Vagina (tissue), 2 donors: ENCODE data around the gene CMYA5.

ENCODE experiments used
- CTCF ChIP-seq, 3 experiments: fragments of 450-650 bp in 2 of 3; fragments of 200-600 bp in 1 of 3; sonication (generic) in 1 of 3; IDR thresholded peaks; one replicate each; pipeline ENCODE4 v1.5.1; 2017 to 2019; ENCODE audit warnings: antibody characterized with exemption in 3 of 3, mild to moderate bottlenecking in 2 of 3, moderate library complexity in 2 of 3
- POLR2A ChIP-seq, 2 donors: fragments of 450-650 bp; IDR thresholded peaks; one replicate each; pipeline ENCODE4 v1.6.1; 2017; ENCODE audit warnings: antibody characterized with exemption in 2 of 2, mild to moderate bottlenecking in 2 of 2, moderate library complexity in 2 of 2
- POLR2AphosphoS5 ChIP-seq, 2 donors: sonication (generic); formaldehyde crosslinking; IDR thresholded peaks; one replicate each; pipeline ENCODE4 v1.9.0; 2017; ENCODE audit warnings: antibody characterized with exemption in 2 of 2, mild to moderate bottlenecking in 2 of 2, low read depth in 1 of 2; ENCODE audit not compliant: insufficient read depth in 1 of 2

DNA sequence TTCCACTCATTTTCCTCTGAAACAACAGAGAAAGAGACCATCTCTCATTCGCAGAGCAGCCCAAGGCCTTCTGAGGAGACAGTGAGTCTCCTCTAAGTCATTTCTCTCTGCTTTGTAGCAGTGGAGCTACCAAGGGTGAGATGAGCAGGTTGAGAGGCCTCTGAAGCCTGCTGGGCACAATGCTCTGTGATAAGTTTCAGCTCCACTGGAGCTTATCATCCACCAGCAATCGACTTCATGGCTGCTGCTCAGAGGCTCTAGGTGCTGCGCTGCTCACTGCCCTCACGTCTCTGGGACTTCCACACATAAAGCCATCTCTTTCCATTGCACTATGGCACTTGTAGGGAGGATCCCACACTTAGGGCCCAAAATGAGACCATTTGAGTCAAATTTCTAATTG, 96.3 kb downstream of the CMYA5 start:
- TF ChIP-seq CTCF (IDR thresholded peaks at IDR 0.05) (no peak), POLR2A (IDR thresholded peaks at IDR 0.05) (no peak), POLR2AphosphoS5 (IDR thresholded peaks at IDR 0.05; ENCODE audit: insufficient read depth in 1 of 2, low read depth in 1 of 2) (no peak)
